DMS153 treated with DMSO at 0.1 percent for 48 hours (cell line): Measurements from ENCODE around the gene ZNF630.
"Not testable (repeated sequence)": the region's sequence is repeated elsewhere in the genome, so short reads cannot be mapped to it uniquely, and the experiment has no call there.

ENCODE experiments used
- DNase-seq: peaks from one replicate; lab custom pipeline; 2025; ENCODE audit not compliant: unreplicated experiment; lab: John Stamatoyannopoulos, UW

ZNF630 gene

DNA sequence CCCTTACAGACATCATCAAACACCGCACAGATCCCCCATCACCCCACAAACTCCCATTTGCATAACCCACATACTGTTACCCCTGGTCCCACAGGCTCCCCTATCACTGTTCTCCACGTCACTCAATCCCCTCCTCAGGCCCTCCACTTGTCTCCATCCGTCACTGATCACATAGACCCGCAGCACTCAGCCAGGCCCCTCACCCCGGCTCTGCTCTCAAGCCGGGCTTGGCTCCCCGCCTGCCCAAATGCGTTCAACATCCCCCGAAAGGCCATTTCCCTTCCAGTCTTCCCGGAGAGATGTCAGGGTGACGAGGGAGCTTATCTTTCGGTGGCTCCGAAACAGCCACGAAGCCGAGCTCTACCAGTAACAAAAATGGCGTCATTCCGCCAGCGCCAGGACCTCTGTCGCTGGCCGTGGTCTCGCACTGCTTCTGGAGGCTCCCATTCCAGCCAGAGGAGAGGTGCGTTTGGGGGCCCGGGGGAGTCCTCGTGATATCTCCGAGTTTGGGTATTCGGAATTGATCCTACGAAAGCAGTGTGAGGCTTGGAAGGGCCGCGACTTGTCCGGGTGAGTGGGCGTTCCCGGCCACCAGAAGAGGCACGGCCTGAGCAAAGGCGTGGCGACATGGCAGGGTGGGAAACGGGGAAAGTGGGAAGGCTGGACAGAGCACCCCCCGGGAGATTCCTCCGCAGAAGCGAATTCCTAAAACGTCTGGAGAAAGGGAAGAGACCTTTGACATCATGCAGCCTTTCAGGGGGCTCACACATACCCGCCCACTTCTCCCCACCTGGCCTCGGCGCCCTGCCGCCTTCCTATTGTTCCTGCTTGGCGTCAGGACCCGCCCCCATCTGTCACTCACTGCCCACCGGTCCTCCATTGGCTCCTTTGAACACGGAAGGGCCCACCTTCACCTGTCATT lies at the start of gene ZNF630:
ZNF630 (minus strand) TSS at position 577 of the 922 bp plus-strand sequence. CDS start 4,754 bp downstream, outside the sequence.
- peak; percentile 40 for DNase-seq

GRCh38 chrX:48107717-48108116 lies 36.3 kb upstream of the ZNF630 start:
- DNase-seq: peak; percentile 6

DNA sequence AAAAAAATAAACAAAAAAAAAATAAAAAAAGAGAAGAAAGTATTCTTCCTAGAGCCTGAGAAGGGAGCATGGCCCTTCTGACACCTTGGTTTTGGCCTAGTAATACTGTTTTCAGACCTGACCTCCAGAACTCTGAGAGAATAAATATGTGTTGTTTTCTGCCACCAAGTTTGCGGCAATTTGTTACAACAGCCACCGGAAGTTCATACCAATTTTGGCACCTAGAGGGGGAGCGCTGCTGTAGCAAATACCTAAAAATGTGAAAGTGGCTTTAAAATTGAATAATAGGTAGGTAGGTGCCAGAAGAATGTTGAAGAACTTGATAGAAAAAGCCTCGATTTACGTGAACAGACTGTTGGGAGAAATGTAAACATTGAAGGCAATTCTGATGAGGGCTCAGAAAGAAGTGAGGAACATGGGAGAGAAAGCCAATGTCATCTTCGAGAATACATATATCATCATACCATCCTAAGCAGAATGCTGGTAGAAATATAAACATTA lies 31.5 kb upstream of the ZNF630 start:
- DNase-seq: no peak

- no peak for DNase-seq
Observed at GRCh38 chrX:48101443-48101842, 30.0 kb upstream of the ZNF630 start.

DNA sequence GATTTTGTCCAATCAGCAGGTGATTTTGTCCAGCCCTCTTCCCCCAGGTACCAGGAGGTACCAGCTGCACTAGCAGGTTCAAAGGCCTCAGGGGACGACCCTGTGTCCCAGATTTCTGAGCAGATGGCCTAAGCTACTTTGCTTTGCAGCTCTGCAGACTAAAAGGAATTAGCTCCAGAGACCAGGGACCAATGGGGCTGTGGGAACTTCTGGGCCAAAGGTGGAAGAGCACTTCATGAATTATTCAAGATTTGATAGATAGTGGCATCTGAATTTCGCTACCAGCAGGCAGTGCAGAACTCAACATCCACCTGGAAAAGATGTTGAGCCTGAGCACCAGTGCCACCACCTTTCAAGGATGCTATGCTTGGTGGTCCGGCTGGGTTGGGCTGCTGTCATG lies 21.1 kb upstream of the ZNF630 start:
- DNase-seq: not testable (repeated sequence)

DNA sequence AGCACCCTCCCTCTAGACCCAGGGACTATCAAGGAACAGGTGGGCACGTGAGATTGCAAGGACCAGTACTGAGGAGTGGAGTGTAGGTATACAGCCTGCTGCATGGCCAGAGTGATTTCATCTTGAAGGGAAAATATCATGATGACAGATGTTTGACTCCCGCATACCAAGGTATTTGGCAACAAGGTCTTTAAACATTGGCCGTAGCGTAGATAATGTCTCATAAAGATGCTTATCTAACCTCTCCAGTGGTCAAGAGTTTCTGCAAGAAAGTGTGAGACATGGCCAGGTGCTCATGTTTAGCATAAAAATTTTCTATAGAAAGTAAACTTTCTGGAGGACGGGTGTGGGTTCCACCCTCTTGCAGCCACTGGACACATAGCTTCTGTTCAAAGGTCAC lies 18.7 kb upstream of the ZNF630 start:
- DNase-seq: no peak

DNA sequence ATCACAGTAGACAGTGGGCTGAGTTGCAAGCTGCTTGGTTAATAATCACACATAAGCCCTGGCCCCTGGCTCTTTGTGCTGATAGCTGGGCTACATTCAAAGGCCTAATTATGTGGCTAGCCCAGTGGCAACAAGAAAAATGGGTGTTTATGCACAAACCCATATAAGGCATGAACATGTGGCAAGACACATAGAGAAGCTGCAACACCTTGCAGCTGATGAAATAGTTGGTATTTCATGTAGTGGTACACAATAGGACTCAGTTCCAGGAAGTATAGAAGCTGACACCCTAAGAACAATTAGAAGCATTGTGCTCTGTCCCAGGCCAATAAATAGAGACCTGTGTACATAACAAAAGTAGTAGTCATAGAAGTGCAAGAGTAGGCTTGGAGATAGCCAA lies 14.6 kb upstream of the ZNF630 start:
- no peak for DNase-seq

DNA sequence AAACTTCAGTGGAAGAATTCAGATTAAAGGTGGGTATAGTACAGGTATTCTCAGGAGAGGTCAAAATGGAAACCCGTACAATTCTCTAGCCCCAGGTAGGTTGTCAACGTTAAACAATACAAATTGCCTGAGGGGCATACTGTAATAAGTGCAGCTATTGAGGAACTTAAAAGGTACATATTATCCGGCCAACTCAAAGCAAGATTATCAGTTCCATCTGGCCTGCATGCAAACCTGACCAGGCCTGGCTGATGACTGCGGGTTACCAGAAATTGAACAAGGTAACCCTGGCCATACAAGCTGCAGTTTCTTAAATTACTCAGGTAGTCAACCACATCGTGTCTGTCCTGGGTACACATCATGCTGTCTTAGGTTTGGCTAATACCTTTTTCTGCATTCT lies 12.3 kb upstream of the ZNF630 start:
- DNase-seq: no peak

- peak; percentile 16 for DNase-seq
Observed at GRCh38 chrX:48083212-48083611, 11.8 kb upstream of the ZNF630 start.

GRCh38 chrX:48076343-48076742 lies 4.9 kb upstream of the ZNF630 start:
- DNase-seq: no peak

DNA sequence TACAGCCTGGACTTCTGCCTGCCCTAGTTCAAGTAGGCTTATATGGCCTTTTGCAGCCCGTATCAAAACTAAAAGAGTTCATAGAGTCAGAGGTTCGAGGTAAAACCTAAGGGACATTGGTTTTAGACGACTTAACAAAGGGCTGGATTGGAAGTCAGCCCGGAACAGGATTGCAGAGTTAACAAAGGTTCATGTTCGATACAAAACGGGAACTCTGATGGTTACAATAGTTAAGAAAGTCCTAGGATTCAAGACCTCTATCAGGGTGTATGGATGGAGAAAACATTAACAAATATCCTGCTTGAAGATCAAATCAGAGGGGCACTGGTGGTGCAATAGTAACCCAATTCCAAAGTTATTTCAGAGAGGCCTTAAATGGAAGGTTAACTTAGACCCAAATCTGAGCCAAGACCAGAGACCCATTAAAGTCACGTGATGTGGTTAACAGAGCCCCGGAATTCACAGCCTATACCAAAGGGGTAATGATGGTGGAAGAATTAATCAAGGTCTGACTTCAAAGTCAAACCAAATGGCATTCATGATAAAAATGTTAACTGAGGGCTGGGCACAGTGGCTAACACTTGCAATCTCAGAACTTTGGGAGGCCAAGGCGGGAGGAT lies 656 bp upstream of the ZNF630 start:
- no peak for DNase-seq

GRCh38 chrX:48068096-48068887 lies 3.1 kb downstream of the ZNF630 start:
- DNase-seq: no peak

DNA sequence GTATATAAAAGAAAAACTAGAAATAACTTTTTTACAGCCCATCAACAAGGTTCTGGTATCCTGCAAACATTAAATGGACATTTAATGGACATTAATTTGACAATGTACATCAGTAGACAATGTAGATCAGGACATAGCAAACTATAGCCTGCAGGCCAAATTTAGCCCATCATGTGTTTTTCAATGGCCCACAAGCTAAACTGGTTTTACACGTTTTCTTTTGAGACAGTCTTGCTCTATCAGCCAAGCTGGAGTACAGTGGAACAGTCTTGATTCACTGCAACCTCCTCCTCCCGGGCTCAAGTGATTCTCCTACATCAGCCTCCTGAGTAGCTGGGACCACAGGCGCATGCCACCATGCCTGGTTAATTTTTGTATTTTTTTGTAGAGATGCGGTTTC lies 7.2 kb downstream of the ZNF630 start:
- no peak for DNase-seq

- no peak for DNase-seq
Observed at GRCh38 chrX:48059296-48059639, 12.2 kb downstream of the ZNF630 start.

- no peak for DNase-seq
Observed at GRCh38 chrX:48058621-48059295, 12.7 kb downstream of the ZNF630 start.

GRCh38 chrX:48046846-48047245 lies 24.6 kb downstream of the ZNF630 start:
- no peak for DNase-seq

- DNase-seq: no peak
Observed at GRCh38 chrX:48045410-48046311, 25.8 kb downstream of the ZNF630 start.

DNA sequence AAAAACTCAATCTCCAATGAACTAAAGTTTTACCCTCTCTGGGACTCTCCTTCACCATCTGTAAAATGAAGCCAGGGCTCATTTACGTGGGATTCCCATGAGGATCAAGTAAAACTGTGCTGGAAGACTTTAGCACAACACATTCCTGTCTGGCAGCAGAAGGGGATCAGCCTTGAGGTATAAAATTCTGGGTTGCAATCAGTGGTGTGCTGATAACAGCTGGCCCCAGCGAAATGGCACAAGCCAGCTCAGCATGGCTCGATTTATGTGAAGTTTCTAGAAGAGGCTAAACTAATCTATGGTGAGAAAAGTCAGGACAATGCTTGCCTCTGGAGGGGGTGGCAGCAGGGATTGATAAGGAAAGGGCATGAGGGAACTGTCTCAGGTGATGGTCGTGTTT lies 28.4 kb downstream of the ZNF630 start:
- DNase-seq: no peak

DNA sequence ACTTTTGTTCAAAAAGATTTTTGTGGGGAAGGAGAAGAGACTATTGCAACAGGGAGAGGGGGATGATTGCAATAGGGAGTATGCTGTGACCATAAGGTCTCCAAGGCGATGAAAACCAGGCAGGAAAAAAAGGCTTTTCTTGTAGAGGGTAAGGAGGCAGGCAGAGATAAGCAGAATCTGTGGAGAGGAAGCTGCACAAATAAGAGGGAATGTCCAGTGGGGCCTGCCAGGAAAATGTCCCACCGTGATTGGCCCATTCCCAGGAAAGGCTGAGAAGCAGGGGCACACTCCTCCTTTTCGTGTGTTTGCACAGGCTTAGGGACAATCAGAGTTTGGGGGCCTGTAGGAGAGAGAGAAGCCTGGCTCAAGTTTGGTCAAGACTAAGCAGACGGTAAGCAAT lies 35.5 kb downstream of the ZNF630 start:
- DNase-seq: no peak

DNA sequence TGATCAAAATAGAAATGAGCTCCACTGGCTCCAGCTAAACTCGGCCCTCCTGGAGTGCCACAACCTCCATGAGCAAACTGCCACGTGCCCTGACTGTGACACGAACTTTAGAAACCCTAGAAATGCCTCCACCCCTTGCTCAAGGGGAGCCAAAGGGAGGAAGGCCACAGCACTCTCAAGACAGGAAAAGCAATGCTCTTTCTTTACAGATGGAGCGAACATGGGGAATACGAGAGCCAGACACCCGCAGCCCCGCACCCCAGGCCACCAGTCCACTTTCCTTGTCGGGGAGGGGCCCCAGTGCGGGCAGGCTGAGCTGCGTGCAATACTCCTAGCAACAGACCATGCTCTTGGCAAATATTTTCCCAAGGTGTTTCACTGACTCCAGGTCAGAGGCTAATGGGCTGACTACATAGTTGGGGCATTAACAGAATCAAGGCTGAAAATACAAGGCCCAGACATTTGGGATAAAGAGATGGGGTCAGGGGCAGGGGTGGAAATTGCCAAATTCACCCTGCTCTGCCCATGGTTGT lies 40.7 kb downstream of the ZNF630 start:
- DNase-seq: not testable (repeated sequence)
